ENCODE results near the gene TRPC4AP. TPM values are rescaled to one million over a fixed set of nuclear protein-coding genes. Genes with fewer than 3 reads are reported as not detected.
A peak's percentile ranks its signal among the peaks of the same experiment; 100 is the strongest.
"Not testable (repeated sequence)": the region's sequence is repeated elsewhere in the genome, so short reads cannot be mapped to it uniquely, and the experiment has no call there.

TRPC4AP gene
- polyA plus RNA-seq, 4 donors = 32.4 to 52.7 (median 42.2) TPM

DNA sequence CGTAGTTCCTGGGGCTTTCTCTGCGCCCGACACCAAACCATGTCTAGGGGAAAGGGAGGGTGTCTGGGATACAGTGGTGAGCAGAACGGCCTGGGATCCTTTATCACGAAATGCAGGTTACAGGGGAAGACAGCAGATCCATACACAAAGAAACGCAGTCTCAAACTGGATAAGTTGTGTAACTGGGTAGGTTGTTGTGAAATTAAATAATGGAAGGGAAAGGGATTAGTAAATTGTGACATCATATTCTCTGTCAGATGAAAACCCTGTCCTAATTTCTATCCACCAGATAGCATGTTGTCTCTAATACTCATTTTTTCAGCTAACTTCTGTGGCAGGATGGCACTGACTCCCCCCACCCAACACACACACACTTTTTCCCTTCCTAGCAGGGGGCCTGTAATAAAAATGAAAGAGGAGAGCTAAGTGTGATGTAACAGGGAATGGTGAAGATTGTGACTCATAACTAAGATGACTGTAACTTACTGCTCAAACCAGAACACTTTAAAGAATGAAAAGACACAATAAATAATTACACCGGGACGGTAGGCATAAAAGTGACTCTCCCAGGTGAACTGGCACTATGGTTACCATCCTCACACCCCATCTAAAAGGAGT is 769 bp upstream of the TRPC4AP start:
- FAIRE-seq (no peak), DNase-seq (no peak)
- Histone ChIP-seq H3K4me1 (ENCODE audit: control insufficient read depth in 3 of 3, insufficient read depth in 2 of 3, low read depth in 1 of 3, low read length in 2 of 3) (peaks cover 0 to 8% (median 3%) of the 10 kb centered on the region in 3 donors), H3K27ac (ENCODE audit: low read depth in 1 of 3, low read length in 2 of 3) (peak overlapping the region in 2 of 3 donors; percentile 44 to 81), H3K36me3 (ENCODE audit: control insufficient read depth in 3 of 3, insufficient read depth in 2 of 3, low read depth in 1 of 3, low read length in 3 of 3) (peaks cover 0 to 11% (median 0%) of the 10 kb centered on the region in 3 donors), H3K4me3 (ENCODE audit: low read depth in 1 of 3, low read length in 3 of 3) (peak overlapping the region in 2 of 3 donors; percentile 84 to 94), H3K9me3 (ENCODE audit: control insufficient read depth in 2 of 2, insufficient read depth in 1 of 2, low read depth in 1 of 2, low read length in 1 of 2) (no peaks in the 10 kb centered on the region), H3K27me3 (ENCODE audit: control insufficient read depth in 3 of 3, insufficient read depth in 3 of 3, low read length in 3 of 3) (no peaks in the 10 kb centered on the region)
- 74 to 80% (median 75%) methylated on average over 8 of the region's 8 CpGs for WGBS, 3 donors

DNA sequence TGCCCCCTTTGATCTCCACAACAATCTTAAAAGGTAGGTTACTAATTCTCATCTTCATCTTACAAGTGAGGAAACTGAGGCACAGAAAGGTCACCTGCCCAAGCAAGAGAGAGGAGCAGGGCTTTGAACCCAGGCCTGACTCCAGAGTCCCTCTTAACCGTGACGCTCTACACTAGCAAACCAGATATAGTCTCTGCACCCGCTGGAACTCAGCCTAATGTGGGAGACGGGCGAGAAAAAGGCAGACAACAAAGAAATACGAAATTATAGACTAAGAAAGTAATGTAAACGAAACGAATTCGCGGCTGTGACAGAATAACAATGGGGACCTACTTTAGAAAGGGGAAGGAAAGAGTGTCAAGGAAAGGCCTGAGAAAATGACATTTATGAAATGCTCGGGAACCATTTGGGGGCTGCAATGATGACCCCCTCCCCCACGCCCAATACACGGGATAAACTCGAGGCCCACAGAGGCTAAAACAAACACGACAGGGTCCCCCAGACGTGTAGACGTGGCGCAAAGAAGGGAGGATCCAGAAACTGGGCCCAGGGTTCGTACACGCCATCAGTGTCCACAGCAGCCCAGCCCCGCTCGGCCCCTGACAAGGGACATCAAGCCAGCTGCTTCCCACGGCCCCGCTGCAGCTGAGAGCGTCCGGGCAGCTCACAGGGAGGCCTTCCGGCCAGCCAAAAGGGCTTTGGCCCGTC is 637 bp downstream of the TRPC4AP start:
- Histone ChIP-seq H3K4me3 (ENCODE audit: low read depth in 1 of 3, low read length in 3 of 3) (peak overlapping the region; percentile 84 to 95 (median 94)), H3K9me3 (ENCODE audit: control insufficient read depth in 2 of 2, insufficient read depth in 1 of 2, low read depth in 1 of 2, low read length in 1 of 2) (no peaks in the 10 kb centered on the region), H3K27ac (ENCODE audit: low read depth in 1 of 3, low read length in 2 of 3) (peak overlapping the region; percentile 73 to 83 (median 81)), H3K27me3 (ENCODE audit: control insufficient read depth in 3 of 3, insufficient read depth in 3 of 3, low read length in 3 of 3) (no peaks in the 10 kb centered on the region), H3K4me1 (ENCODE audit: control insufficient read depth in 3 of 3, insufficient read depth in 2 of 3, low read depth in 1 of 3, low read length in 2 of 3) (peaks cover 0 to 8% (median 3%) of the 10 kb centered on the region in 3 donors), H3K36me3 (ENCODE audit: control insufficient read depth in 3 of 3, insufficient read depth in 2 of 3, low read depth in 1 of 3, low read length in 3 of 3) (peaks cover 0 to 13% (median 0%) of the 10 kb centered on the region in 3 donors)
- peak; percentile 41 to 52 for DNase-seq
- FAIRE-seq = no peak
- WGBS, 3 donors = 0 to 1% (median 0%) methylated on average over 25 to 28 of the region's 28 CpGs

DNA sequence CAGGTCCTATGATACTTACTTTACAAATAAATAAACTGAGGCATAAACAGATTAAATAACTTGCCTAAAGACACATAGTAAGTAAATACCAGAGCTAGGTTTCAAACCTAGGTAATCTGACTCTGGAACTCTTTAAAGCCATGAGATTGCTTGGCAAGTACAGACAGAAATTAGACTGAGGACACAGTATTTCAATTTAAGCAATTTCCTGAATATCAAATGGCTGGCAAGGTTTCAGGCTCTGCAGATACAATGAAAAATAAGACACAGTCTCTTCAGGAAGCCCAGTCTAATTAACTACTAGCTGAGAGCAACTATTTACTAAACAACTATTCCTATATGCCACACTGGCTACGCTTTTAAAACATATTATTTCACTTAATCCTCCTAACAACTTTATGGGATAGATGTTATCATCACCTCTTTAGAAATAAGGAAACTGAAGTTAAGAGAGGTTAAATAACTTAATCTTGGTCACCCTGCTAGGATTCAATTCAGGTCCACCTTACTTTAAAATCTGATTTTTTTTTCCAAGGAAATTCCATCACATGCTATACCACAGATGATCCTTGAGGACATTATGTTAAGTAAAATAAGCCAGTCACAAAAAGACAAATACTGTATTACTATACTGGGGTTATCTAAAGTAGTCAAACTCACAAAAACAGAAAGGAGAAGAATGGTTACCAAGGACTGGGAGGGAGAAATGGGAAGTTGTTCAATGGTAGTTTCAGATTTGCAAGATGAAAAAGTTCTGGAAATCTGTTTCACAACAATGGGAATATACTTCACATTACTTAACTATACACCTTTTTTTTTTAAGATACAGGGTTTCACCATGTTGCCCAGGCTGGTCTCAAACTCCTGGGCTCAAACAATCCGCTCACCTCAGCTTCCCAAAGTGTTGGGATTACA is 4.1 kb downstream of the TRPC4AP start:
- peaks cover 0 to 18% (median 0%) of the 10 kb centered on the region in 3 donors for H3K36me3 ChIP-seq (ENCODE audit: control insufficient read depth in 3 of 3, insufficient read depth in 2 of 3, low read depth in 1 of 3, low read length in 3 of 3)
- H3K27me3 ChIP-seq (ENCODE audit: control insufficient read depth in 3 of 3, insufficient read depth in 3 of 3, low read length in 3 of 3) = no peaks in the 10 kb centered on the region
- H3K4me3 ChIP-seq (ENCODE audit: low read depth in 1 of 3, low read length in 3 of 3) = no peak overlapping the region
- no peak for DNase-seq
- 90 to 100% (median 91%) methylated on average over 2 of the region's 2 CpGs for WGBS, 3 donors
- H3K4me1 ChIP-seq (ENCODE audit: control insufficient read depth in 3 of 3, insufficient read depth in 2 of 3, low read depth in 1 of 3, low read length in 2 of 3) = peaks cover 0 to 8% (median 3%) of the 10 kb centered on the region in 3 donors
- no peak for FAIRE-seq
- no peaks in the 10 kb centered on the region for H3K9me3 ChIP-seq (ENCODE audit: control insufficient read depth in 2 of 2, insufficient read depth in 1 of 2, low read depth in 1 of 2, low read length in 1 of 2)
- H3K27ac ChIP-seq (ENCODE audit: low read depth in 1 of 3, low read length in 2 of 3) = no peak overlapping the region

DNA sequence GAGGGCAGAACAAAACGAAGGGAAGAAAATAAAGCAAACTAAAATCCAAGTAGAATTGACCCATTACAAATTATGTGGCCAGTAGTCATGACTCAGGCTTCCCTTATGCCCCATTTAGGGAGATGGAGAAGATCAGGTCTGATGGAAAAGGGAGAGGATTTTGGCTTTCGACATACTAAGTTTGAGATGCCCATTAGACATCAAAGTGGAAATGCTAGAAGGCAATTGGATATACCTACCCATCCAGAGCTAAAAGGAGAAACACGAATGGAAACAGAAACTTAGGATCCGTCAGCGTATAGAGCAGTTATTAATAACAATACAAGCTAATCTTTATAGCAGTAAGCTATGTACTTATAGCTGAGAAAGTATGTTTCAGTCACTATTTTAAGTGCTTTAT is 4.8 kb downstream of the TRPC4AP start:
- no peaks in the 10 kb centered on the region for H3K9me3 ChIP-seq (ENCODE audit: control insufficient read depth in 2 of 2, insufficient read depth in 1 of 2, low read depth in 1 of 2, low read length in 1 of 2)
- H3K4me3 ChIP-seq (ENCODE audit: low read depth in 1 of 3, low read length in 3 of 3) = no peak overlapping the region
- no peak for DNase-seq
- no peak overlapping the region for H3K27ac ChIP-seq (ENCODE audit: low read depth in 1 of 3, low read length in 2 of 3)
- no peak for FAIRE-seq
- WGBS, 3 donors = 58 to 67% (median 60%) methylated on average over 5 of the region's 5 CpGs
- H3K36me3 ChIP-seq (ENCODE audit: control insufficient read depth in 3 of 3, insufficient read depth in 2 of 3, low read depth in 1 of 3, low read length in 3 of 3) = peaks cover 0 to 18% (median 0%) of the 10 kb centered on the region in 3 donors
- H3K4me1 ChIP-seq (ENCODE audit: control insufficient read depth in 3 of 3, insufficient read depth in 2 of 3, low read depth in 1 of 3, low read length in 2 of 3) = peaks cover 0 to 3% (median 3%) of the 10 kb centered on the region in 3 donors
- H3K27me3 ChIP-seq (ENCODE audit: control insufficient read depth in 3 of 3, insufficient read depth in 3 of 3, low read length in 3 of 3) = no peaks in the 10 kb centered on the region

DNA sequence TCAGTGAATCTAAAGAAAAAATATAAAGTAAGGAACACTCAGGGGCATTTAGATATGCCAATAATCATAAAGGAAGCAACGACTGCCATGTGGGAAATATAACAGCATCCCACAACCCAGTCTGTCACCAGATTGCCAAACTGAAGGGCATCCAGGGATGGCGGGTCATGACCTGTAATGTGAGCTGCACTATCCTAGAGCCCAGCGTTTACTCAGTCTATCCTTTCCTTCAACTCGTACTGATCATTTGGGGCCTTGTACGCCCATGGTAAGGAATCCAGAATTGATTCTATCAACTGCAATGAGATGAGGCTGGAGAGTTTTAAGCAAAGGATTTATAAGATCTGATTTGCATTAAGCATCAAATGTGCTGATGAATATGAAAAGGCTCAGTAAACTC is 5.3 kb downstream of the TRPC4AP start:
- Histone ChIP-seq H3K9me3 (ENCODE audit: control insufficient read depth in 2 of 2, insufficient read depth in 1 of 2, low read depth in 1 of 2, low read length in 1 of 2) (no peaks in the 10 kb centered on the region), H3K27ac (ENCODE audit: low read depth in 1 of 3, low read length in 2 of 3) (no peak overlapping the region), H3K36me3 (ENCODE audit: control insufficient read depth in 3 of 3, insufficient read depth in 2 of 3, low read depth in 1 of 3, low read length in 3 of 3) (peaks cover 0 to 18% (median 0%) of the 10 kb centered on the region in 3 donors), H3K4me1 (ENCODE audit: control insufficient read depth in 3 of 3, insufficient read depth in 2 of 3, low read depth in 1 of 3, low read length in 2 of 3) (peaks cover 0 to 3% (median 2%) of the 10 kb centered on the region in 3 donors), H3K27me3 (ENCODE audit: control insufficient read depth in 3 of 3, insufficient read depth in 3 of 3, low read length in 3 of 3) (no peaks in the 10 kb centered on the region), H3K4me3 (ENCODE audit: low read depth in 1 of 3, low read length in 3 of 3) (no peak overlapping the region)
- WGBS, 3 donors = 86 to 95% (median 93%) methylated on average over 5 of the region's 5 CpGs
- DNase-seq (no peak), FAIRE-seq (no peak)

DNA sequence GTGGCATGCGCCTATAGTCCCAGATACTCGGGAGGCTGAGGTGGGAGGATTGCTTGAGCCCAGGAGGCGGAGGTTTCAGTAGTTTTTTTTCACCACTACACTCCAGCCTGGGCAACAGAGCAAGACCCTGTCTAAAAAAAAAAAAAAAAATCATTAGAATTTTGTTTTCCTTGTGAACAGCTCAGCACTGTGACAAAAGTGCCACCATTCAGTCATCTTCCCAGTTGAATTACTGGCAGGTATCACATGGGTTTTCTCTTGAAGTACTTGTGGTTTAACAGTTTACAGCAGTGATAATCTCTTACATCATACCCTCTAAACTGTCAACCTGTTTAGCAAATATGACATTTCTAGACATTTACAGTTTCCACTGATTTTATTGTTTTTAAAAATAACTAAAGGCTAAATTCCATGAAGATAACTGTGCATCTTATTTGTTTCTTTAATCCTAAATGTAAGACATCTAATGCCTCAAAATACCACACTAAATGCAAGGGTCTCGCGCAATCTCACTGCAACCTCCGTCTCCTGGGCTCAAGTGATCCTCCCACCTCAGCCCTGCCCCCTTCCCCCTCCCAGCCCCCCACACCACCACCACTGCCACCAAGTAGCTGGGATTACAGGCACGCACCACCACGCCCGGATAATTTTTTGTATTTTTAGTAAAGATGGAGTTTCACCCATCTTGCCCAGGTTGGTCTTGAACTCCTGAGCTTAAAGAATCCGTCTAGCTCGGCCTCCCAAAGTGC is 7.0 kb downstream of the TRPC4AP start:
- FAIRE-seq = no peak
- Histone ChIP-seq H3K4me3 (ENCODE audit: low read depth in 1 of 3, low read length in 3 of 3) (no peak overlapping the region), H3K27me3 (ENCODE audit: control insufficient read depth in 3 of 3, insufficient read depth in 3 of 3, low read length in 3 of 3) (no peaks in the 10 kb centered on the region), H3K27ac (ENCODE audit: low read depth in 1 of 3, low read length in 2 of 3) (no peak overlapping the region), H3K4me1 (ENCODE audit: control insufficient read depth in 3 of 3, insufficient read depth in 2 of 3, low read depth in 1 of 3, low read length in 2 of 3) (no peaks in the 10 kb centered on the region), H3K36me3 (ENCODE audit: control insufficient read depth in 3 of 3, insufficient read depth in 2 of 3, low read depth in 1 of 3, low read length in 3 of 3) (peaks cover 0 to 18% (median 0%) of the 10 kb centered on the region in 3 donors), H3K9me3 (ENCODE audit: control insufficient read depth in 2 of 2, insufficient read depth in 1 of 2, low read depth in 1 of 2, low read length in 1 of 2) (no peaks in the 10 kb centered on the region)
- 91 to 94% (median 91%) methylated on average over 11 of the region's 11 CpGs for WGBS, 3 donors
- DNase-seq = no peak

GRCh38 chr20:35084998-35085397 is 7.6 kb downstream of the TRPC4AP start:
- 87 to 91% (median 87%) methylated on average over 3 of the region's 3 CpGs for WGBS, 3 donors
- DNase-seq (no peak), FAIRE-seq (no peak)
- Histone ChIP-seq H3K4me1 (ENCODE audit: control insufficient read depth in 3 of 3, insufficient read depth in 2 of 3, low read depth in 1 of 3, low read length in 2 of 3) (no peaks in the 10 kb centered on the region), H3K27ac (ENCODE audit: low read depth in 1 of 3, low read length in 2 of 3) (no peak overlapping the region), H3K27me3 (ENCODE audit: control insufficient read depth in 3 of 3, insufficient read depth in 3 of 3, low read length in 3 of 3) (no peaks in the 10 kb centered on the region), H3K4me3 (ENCODE audit: low read depth in 1 of 3, low read length in 3 of 3) (no peak overlapping the region), H3K9me3 (ENCODE audit: control insufficient read depth in 2 of 2, insufficient read depth in 1 of 2, low read depth in 1 of 2, low read length in 1 of 2) (no peaks in the 10 kb centered on the region), H3K36me3 (ENCODE audit: control insufficient read depth in 3 of 3, insufficient read depth in 2 of 3, low read depth in 1 of 3, low read length in 3 of 3) (peaks cover 0 to 18% (median 0%) of the 10 kb centered on the region in 3 donors)

DNA sequence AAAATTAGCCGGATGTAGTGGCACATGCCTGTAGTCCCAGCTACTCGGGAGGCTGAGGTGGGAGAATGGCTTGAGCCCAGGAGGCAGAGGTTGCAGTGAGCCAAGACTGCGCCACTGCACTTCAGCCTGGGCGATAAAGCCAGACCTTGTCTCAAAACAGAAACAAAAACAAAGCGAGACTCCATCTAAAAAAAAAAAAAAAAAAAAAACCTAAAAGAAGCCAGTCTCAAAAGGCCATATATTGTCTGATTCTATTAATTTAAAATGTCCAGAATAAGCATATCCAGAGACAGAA is 12.3 kb downstream of the TRPC4AP start:
- DNase-seq; H3K4me1 ChIP-seq (ENCODE audit: control insufficient read depth in 3 of 3, insufficient read depth in 2 of 3, low read depth in 1 of 3, low read length in 2 of 3); H3K27ac ChIP-seq (ENCODE audit: low read depth in 1 of 3, low read length in 2 of 3); H3K27me3 ChIP-seq (ENCODE audit: control insufficient read depth in 3 of 3, insufficient read depth in 3 of 3, low read length in 3 of 3); H3K4me3 ChIP-seq (ENCODE audit: low read depth in 1 of 3, low read length in 3 of 3); FAIRE-seq: not testable (repeated sequence)
- Histone ChIP-seq H3K9me3 (ENCODE audit: control insufficient read depth in 2 of 2, insufficient read depth in 1 of 2, low read depth in 1 of 2, low read length in 1 of 2) (peaks cover 0 to 13% of the 10 kb centered on the region in 2 donors), H3K36me3 (ENCODE audit: control insufficient read depth in 3 of 3, insufficient read depth in 2 of 3, low read depth in 1 of 3, low read length in 3 of 3) (peaks cover 7 to 18% (median 11%) of the 10 kb centered on the region in 3 donors)
- WGBS, 3 donors = 42 to 73% (median 49%) methylated on average over 5 of the region's 5 CpGs
